Measurements from ENCODE around the gene RNPEP.
"Not testable (repeated sequence)": the region's sequence is repeated elsewhere in the genome, so short reads cannot be mapped to it uniquely, and the experiment has no call there.

The RNPEP gene

DNA sequence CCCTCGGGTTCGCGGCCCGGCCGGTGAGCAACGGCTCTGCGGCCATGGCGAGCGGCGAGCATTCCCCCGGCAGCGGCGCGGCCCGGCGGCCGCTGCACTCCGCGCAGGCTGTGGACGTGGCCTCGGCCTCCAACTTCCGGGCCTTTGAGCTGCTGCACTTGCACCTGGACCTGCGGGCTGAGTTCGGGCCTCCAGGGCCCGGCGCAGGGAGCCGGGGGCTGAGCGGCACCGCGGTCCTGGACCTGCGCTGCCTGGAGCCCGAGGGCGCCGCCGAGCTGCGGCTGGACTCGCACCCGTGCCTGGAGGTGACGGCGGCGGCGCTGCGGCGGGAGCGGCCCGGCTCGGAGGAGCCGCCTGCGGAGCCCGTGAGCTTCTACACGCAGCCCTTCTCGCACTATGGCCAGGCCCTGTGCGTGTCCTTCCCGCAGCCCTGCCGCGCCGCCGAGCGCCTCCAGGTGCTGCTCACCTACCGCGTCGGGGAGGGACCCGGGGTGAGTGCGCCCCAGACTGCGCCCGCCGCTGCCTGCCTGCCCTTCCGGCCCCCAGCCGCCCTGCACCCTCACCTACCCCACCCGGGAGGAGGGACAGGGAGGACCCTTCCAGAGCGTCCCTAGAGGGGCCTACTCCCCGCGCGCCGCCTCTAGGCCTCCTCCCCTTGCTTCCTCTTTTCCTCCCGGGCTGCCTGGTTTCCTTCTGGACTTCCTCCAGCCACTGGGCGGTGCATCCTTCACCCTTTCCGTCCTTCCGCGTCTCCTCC, at the start of gene RNPEP:
Gene RNPEP (plus strand): TSS at position 26 of the 757 bp plus-strand sequence. CDS start 19 bp downstream, at position 45.
- Mint-ChIP-seq H3K27ac (peak within 1 kb of the TSS; percentile 86), H3K36me3 (no peaks in the 10 kb centered on the region), H3K27me3 (no peaks in the 10 kb centered on the region), H3K9me3 (no peaks in the 10 kb centered on the region), H3K4me1 (peaks cover 24% of the 10 kb centered on the region), H3K4me3 (peak within 1 kb of the TSS; percentile 92)
- peak; percentile 85 for ATAC-seq

- H3K4me1 Mint-ChIP-seq: no peaks in the 10 kb centered on the region
- H3K27me3 Mint-ChIP-seq: peaks cover 20% of the 10 kb centered on the region
- no peak for ATAC-seq
- H3K4me3 Mint-ChIP-seq: no peak overlapping the region
- no peaks in the 10 kb centered on the region for H3K9me3 Mint-ChIP-seq
- H3K27ac Mint-ChIP-seq: no peak overlapping the region
- H3K36me3 Mint-ChIP-seq: no peaks in the 10 kb centered on the region
Measured at GRCh38 chr1:201933840-201934430, 48.5 kb upstream of the RNPEP start.

DNA sequence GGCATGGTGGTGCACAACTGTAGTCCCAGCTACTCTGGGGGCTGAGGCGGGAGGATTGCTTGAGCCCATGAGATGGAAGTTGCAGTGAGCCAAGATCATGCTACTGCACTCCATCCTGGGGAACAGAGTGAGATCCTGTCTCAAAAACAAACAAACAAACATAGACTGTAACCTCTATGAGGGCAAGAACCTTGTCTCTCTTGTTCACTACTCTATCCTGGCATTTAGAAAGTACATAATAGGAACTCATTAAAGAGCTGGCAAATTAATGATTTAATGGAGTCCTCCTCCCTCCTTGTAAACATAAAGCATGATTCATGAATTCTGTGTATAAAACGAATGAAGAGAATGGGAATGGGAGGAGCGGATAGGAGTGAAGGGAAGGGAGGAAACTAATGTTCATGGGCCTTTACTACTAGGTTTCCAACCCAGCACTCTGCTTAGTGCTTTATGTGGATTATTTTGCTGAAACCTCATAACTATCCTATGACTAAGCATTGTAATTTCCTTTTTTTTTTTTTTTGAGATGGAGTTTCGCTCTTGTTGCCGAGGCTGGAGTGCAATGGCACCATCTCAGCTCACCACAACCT, 44.7 kb upstream of the RNPEP start:
- Mint-ChIP-seq H3K9me3 (no peaks in the 10 kb centered on the region), H3K4me3 (no peak overlapping the region), H3K4me1 (no peaks in the 10 kb centered on the region), H3K36me3 (no peaks in the 10 kb centered on the region), H3K27me3 (peaks cover 32% of the 10 kb centered on the region), H3K27ac (no peak overlapping the region)
- ATAC-seq: no peak

DNA sequence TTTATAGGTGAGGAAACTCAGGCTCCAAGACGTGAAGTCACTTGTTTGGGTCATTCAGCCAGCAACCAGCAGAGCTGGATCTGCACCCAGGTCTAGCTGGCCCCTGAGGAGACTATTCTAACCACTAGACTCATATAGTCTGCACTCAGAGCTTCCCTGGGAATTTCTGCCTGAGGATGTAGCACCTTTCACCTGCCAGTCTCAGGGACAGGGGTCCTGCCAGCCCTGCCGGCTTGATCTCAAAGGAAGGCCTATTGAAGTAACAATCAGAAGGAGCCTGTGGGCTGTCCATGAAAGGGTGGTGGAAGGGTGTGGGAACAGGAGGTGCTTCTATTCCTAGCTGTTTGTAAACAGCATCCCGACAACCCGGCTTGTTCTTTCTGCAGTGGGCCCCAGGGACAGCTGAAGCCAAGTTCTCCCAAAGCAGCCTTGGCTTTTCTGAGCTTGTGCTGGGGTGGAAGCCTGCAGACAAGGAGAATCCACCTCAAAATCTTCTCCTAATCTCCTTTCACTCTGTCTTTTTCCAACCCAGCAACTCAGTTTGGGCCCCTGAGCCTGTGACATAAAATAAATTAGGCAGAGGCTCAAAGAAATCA, 43.9 kb upstream of the RNPEP start:
- no peak for ATAC-seq
- H3K27ac Mint-ChIP-seq: no peak overlapping the region

GRCh38 chr1:201939148-201939547, 43.3 kb upstream of the RNPEP start:
- Mint-ChIP-seq H3K9me3 (no peaks in the 10 kb centered on the region), H3K27ac (no peak overlapping the region), H3K4me1 (no peaks in the 10 kb centered on the region), H3K4me3 (no peak overlapping the region), H3K27me3 (peaks cover 32% of the 10 kb centered on the region), H3K36me3 (no peaks in the 10 kb centered on the region)
- no peak for ATAC-seq

More for the DNA sequence above, 43.9 kb upstream of the RNPEP start:
- H3K27me3 Mint-ChIP-seq: peaks cover 32% of the 10 kb centered on the region
- no peaks in the 10 kb centered on the region for H3K36me3 Mint-ChIP-seq
- no peak overlapping the region for H3K4me3 Mint-ChIP-seq
- no peaks in the 10 kb centered on the region for H3K4me1 Mint-ChIP-seq
- H3K9me3 Mint-ChIP-seq: no peaks in the 10 kb centered on the region

DNA sequence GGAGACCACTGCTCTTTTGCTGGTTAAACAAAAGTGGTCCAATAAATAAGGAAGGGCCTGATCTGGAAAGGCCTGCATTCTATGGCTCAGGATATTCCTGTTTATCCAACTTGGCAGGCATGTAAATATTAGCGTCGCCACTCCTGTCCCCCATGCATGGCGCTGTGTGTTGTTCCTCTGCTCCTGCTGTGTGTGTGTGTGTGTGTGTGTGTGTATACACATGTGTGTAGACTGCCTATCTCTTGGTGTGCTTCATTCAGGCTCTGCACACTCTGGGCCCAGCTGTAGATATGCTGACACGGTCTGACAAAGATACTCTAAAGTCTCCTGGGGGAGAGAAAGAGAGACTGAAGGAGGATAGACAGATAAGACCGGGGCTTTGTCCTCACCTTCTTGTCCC, 42.9 kb upstream of the RNPEP start:
- H3K27ac Mint-ChIP-seq: no peak overlapping the region
- H3K4me3 Mint-ChIP-seq: no peak overlapping the region
- H3K4me1 Mint-ChIP-seq: no peaks in the 10 kb centered on the region
- H3K9me3 Mint-ChIP-seq: no peaks in the 10 kb centered on the region
- ATAC-seq: no peak
- H3K36me3 Mint-ChIP-seq: no peaks in the 10 kb centered on the region
- H3K27me3 Mint-ChIP-seq: peaks cover 32% of the 10 kb centered on the region

GRCh38 chr1:201940316-201940715, 42.1 kb upstream of the RNPEP start:
- not testable (repeated sequence) for H3K9me3 Mint-ChIP-seq, H3K27ac Mint-ChIP-seq, H3K36me3 Mint-ChIP-seq, ATAC-seq, H3K4me1 Mint-ChIP-seq, H3K4me3 Mint-ChIP-seq
- peaks cover 40% of the 10 kb centered on the region for H3K27me3 Mint-ChIP-seq

DNA sequence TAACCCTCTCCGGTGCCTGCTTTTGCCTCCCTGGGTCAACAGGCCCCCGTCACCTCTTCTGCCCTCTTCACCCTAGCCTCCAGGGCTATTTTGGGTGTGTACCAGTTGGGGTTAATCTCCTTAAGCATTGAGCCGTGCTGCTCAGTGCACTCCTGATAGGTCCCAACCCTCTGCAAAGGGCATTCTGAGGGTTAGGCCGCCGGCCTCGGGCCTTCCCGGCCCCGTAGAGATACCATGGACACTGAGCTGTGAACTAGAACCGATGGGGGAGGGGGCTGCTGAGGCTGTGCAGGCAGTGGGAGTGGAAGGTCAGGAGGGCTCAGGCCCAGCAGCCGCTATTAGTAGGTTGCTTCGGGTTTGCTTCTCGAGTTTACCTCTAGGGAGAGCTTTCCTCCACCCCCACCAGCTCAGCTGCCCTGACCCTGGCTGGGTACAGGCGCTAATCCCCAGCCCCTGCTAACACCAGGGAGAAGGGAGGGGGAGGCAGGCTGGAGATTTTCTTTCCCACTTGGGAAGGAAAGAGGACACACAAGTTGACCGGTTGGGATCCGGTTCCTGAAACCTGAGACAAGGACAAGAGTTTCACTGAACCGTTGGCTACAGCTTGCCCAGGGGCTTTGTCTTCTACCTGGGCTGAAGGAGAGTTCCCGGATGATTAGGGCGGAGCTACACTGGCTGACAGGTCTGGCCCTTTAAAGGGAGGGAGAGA, 40.9 kb upstream of the RNPEP start:
- H3K4me1 Mint-ChIP-seq: peaks cover 8% of the 10 kb centered on the region
- H3K9me3 Mint-ChIP-seq: no peaks in the 10 kb centered on the region
- no peak overlapping the region for H3K27ac Mint-ChIP-seq
- no peaks in the 10 kb centered on the region for H3K36me3 Mint-ChIP-seq
- no peak for ATAC-seq
- peaks cover 45% of the 10 kb centered on the region for H3K27me3 Mint-ChIP-seq
- no peak overlapping the region for H3K4me3 Mint-ChIP-seq

DNA sequence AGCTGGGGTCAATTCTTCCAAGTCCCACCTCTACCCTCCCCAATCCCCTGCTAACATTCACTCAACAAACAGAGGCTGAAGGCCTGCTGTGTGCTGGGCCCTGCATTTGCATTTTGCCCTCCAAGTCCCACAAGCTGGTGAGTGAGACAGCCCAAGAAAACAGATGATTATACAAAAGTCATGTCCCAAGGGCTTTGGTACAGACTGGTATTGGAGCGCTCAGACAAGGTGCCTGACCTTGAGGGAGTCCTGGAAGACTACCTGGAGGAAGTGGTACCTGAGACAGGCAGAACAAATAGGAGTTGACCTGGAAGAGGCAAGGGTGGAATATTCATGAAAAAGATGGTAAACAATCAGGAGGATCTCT, 40.3 kb upstream of the RNPEP start:
- Mint-ChIP-seq H3K9me3 (no peaks in the 10 kb centered on the region), H3K36me3 (no peaks in the 10 kb centered on the region), H3K27me3 (peaks cover 45% of the 10 kb centered on the region), H3K27ac (no peak overlapping the region), H3K4me3 (no peak overlapping the region), H3K4me1 (peaks cover 14% of the 10 kb centered on the region)
- no peak for ATAC-seq

DNA sequence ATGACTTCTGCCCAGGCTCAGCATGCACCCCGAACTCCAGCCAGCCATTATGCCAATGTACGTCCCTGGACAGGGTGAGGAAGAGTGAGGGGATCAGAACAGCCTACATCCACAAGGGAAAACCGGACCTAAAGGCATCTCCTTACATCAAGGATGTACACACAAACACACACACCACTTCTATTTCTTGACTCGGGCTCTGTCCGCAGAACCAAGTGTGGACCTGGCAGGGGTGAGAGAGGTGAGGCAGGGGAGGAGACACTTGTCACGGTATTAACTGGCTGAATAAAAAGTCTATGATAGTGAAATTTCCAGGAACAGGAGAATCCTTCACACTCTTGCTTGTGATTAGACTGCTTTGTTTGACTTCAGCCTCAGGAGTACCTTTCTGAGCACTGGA, 38.4 kb upstream of the RNPEP start:
- Mint-ChIP-seq H3K4me3 (no peak overlapping the region), H3K27ac (no peak overlapping the region), H3K4me1 (peaks cover 15% of the 10 kb centered on the region), H3K36me3 (no peaks in the 10 kb centered on the region), H3K27me3 (peaks cover 48% of the 10 kb centered on the region), H3K9me3 (no peaks in the 10 kb centered on the region)
- no peak for ATAC-seq

- Mint-ChIP-seq H3K27me3 (peaks cover 43% of the 10 kb centered on the region), H3K4me3 (no peak overlapping the region), H3K4me1 (peaks cover 15% of the 10 kb centered on the region), H3K36me3 (no peaks in the 10 kb centered on the region), H3K9me3 (no peaks in the 10 kb centered on the region), H3K27ac (no peak overlapping the region)
- no peak for ATAC-seq
Measured at GRCh38 chr1:201944639-201945038, 37.8 kb upstream of the RNPEP start.

GRCh38 chr1:201945157-201945556, 37.3 kb upstream of the RNPEP start:
- no peaks in the 10 kb centered on the region for H3K9me3 Mint-ChIP-seq
- no peak overlapping the region for H3K4me3 Mint-ChIP-seq
- peaks cover 37% of the 10 kb centered on the region for H3K27me3 Mint-ChIP-seq
- H3K4me1 Mint-ChIP-seq: peaks cover 15% of the 10 kb centered on the region
- no peaks in the 10 kb centered on the region for H3K36me3 Mint-ChIP-seq
- H3K27ac Mint-ChIP-seq: no peak overlapping the region
- no peak for ATAC-seq

GRCh38 chr1:201945863-201946223, 36.6 kb upstream of the RNPEP start:
- Mint-ChIP-seq H3K4me3 (no peak overlapping the region), H3K27me3 (peaks cover 36% of the 10 kb centered on the region), H3K36me3 (no peaks in the 10 kb centered on the region), H3K27ac (no peak overlapping the region), H3K4me1 (peaks cover 15% of the 10 kb centered on the region), H3K9me3 (no peaks in the 10 kb centered on the region)
- ATAC-seq: no peak

- peak; percentile 49 for ATAC-seq
- peak within 1 kb of the TSS; percentile 76 for H3K4me3 Mint-ChIP-seq
- peak within 1 kb of the TSS; percentile 54 for H3K27ac Mint-ChIP-seq
- H3K9me3 Mint-ChIP-seq: no peaks in the 10 kb centered on the region
- no peaks in the 10 kb centered on the region for H3K36me3 Mint-ChIP-seq
- peaks cover 36% of the 10 kb centered on the region for H3K27me3 Mint-ChIP-seq
- peaks cover 15% of the 10 kb centered on the region for H3K4me1 Mint-ChIP-seq
Measured at GRCh38 chr1:201946224-201946908, 36.1 kb upstream of the RNPEP start, which contains the start of gene LMOD1. Gene LMOD1, minus strand, starts transcription at chr1:201946548. Its CDS starts 208 bp downstream, at chr1:201946340.

DNA sequence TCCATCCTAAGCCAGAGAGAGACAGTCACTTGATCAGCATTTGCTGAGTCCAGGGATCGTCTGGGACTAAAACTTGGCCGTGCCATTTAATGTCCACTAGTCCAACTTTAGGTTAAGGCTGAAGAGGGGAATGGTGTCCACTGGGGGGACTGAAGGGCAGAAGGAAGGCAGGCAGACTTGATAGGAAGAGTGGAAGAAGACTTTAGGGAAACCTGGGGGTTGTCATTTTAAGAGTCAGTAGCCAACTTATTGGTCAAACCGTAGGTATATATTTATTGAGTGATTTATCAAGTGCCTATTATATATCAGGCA, 34.8 kb upstream of the RNPEP start:
- peaks cover 36% of the 10 kb centered on the region for H3K27me3 Mint-ChIP-seq
- H3K4me3 Mint-ChIP-seq: no peak overlapping the region
- H3K27ac Mint-ChIP-seq: no peak overlapping the region
- H3K36me3 Mint-ChIP-seq: no peaks in the 10 kb centered on the region
- ATAC-seq: no peak
- peaks cover 15% of the 10 kb centered on the region for H3K4me1 Mint-ChIP-seq
- H3K9me3 Mint-ChIP-seq: no peaks in the 10 kb centered on the region
